ENCODE data around the gene EPHB1. TPM values are rescaled to one million over a fixed set of nuclear protein-coding genes. Genes with fewer than 3 reads are reported as not detected.

The EPHB1 gene
- total and polyA plus RNA-seq, 9 donors = 3.5 to 53.4 (median 34.4) TPM

DNA sequence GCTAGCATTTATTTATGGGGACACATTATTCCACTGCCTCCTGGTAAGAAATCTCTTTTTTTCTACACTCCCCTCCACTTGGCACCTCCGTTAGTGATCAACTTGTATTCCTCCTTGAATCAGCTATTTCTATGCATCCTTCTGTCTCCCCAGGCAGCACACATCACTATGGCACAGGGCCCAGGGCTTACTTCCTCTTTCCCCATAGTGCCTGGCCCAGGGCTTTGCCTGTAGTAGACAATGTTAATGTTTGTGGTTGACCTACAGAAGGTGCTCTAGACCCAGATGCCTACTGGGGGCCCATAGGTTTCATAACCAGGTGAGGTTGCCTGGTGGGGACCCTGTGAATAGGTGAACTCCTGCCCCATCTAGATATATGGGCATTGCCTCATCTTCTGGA lies 44.9 kb downstream of the EPHB1 start:
- Histone ChIP-seq H3K36me3 (ENCODE audit: control insufficient read depth, insufficient read depth, low read length) (no peaks in the 10 kb centered on the region), H3K27me3 (ENCODE audit: control insufficient read depth, insufficient read depth, low read length) (peaks cover 3% of the 10 kb centered on the region), H3K9me3 (replicated peaks; ENCODE audit: control insufficient read depth, low read depth, low read length) (no peaks in the 10 kb centered on the region), H3K4me1 (ENCODE audit: control insufficient read depth, insufficient read depth, low read length) (no peaks in the 10 kb centered on the region), H3K4me3 (ENCODE audit: low read length) (no peak overlapping the region), H3K27ac (ENCODE audit: low read length) (no peak overlapping the region)
- WGBS (ENCODE audit: insufficient coverage) = 80% methylated on average over 1 of the region's 1 CpG
- DNase-seq = no peak

GRCh38 chr3:134840459-134840858 lies 45.4 kb downstream of the EPHB1 start:
- no CpG with 5 or more reads among the region's 2 CpGs for WGBS (ENCODE audit: insufficient coverage)
- Histone ChIP-seq H3K27me3 (ENCODE audit: control insufficient read depth, insufficient read depth, low read length) (peaks cover 3% of the 10 kb centered on the region), H3K27ac (ENCODE audit: low read length) (no peak overlapping the region), H3K4me3 (ENCODE audit: low read length) (no peak overlapping the region), H3K36me3 (ENCODE audit: control insufficient read depth, insufficient read depth, low read length) (no peaks in the 10 kb centered on the region), H3K4me1 (ENCODE audit: control insufficient read depth, insufficient read depth, low read length) (no peaks in the 10 kb centered on the region), H3K9me3 (replicated peaks; ENCODE audit: control insufficient read depth, low read depth, low read length) (no peaks in the 10 kb centered on the region)
- DNase-seq = no peak

GRCh38 chr3:134846084-134846483 lies 51.0 kb downstream of the EPHB1 start:
- H3K9me3 ChIP-seq (replicated peaks; ENCODE audit: control insufficient read depth, low read depth, low read length) = no peaks in the 10 kb centered on the region
- H3K4me3 ChIP-seq (ENCODE audit: low read length) = no peak overlapping the region
- 69% methylated on average over 5 of the region's 9 CpGs for WGBS (ENCODE audit: insufficient coverage)
- DNase-seq = no peak
- peaks cover 15% of the 10 kb centered on the region for H3K4me1 ChIP-seq (ENCODE audit: control insufficient read depth, insufficient read depth, low read length)
- H3K27ac ChIP-seq (ENCODE audit: low read length) = no peak overlapping the region
- no peaks in the 10 kb centered on the region for H3K36me3 ChIP-seq (ENCODE audit: control insufficient read depth, insufficient read depth, low read length)
- peaks cover 7% of the 10 kb centered on the region for H3K27me3 ChIP-seq (ENCODE audit: control insufficient read depth, insufficient read depth, low read length)

DNA sequence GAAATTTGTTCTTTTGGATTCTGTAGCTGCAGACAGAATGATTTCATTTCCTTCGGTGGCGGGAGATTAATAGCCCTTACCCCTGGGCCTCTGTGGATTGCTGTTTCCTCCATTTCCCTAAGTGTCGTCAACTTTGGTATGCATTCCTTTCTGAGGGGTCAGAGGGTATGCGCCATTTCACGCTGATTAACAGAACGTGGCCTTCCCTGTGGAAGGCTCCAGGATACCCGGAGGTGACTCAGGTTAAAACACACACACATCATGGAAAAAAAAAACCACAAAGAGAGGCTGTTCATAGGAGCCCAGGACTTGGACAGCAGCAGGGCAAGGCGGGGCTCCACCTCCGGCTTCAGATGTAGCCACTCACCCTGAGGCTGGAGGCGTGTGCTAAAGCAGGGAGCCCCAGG lies 51.9 kb downstream of the EPHB1 start:
- 0% methylated on average over 3 of the region's 10 CpGs for WGBS (ENCODE audit: insufficient coverage)
- peak; percentile 60 for DNase-seq

GRCh38 chr3:134847349-134847748 lies 52.3 kb downstream of the EPHB1 start:
- no CpG with 5 or more reads among the region's 2 CpGs for WGBS (ENCODE audit: insufficient coverage)
- Histone ChIP-seq H3K27me3 (ENCODE audit: control insufficient read depth, insufficient read depth, low read length) (peaks cover 5% of the 10 kb centered on the region), H3K9me3 (replicated peaks; ENCODE audit: control insufficient read depth, low read depth, low read length) (no peaks in the 10 kb centered on the region), H3K36me3 (ENCODE audit: control insufficient read depth, insufficient read depth, low read length) (no peaks in the 10 kb centered on the region), H3K4me1 (ENCODE audit: control insufficient read depth, insufficient read depth, low read length) (peaks cover 19% of the 10 kb centered on the region), H3K4me3 (ENCODE audit: low read length) (no peak overlapping the region), H3K27ac (ENCODE audit: low read length) (no peak overlapping the region)
- no peak for DNase-seq

More for the DNA sequence above, 51.9 kb downstream of the EPHB1 start:
- Histone ChIP-seq H3K9me3 (replicated peaks; ENCODE audit: control insufficient read depth, low read depth, low read length) (no peaks in the 10 kb centered on the region), H3K4me3 (ENCODE audit: low read length) (no peak overlapping the region), H3K4me1 (ENCODE audit: control insufficient read depth, insufficient read depth, low read length) (peaks cover 19% of the 10 kb centered on the region), H3K36me3 (ENCODE audit: control insufficient read depth, insufficient read depth, low read length) (no peaks in the 10 kb centered on the region), H3K27me3 (ENCODE audit: control insufficient read depth, insufficient read depth, low read length) (peaks cover 5% of the 10 kb centered on the region), H3K27ac (ENCODE audit: low read length) (no peak overlapping the region)

DNA sequence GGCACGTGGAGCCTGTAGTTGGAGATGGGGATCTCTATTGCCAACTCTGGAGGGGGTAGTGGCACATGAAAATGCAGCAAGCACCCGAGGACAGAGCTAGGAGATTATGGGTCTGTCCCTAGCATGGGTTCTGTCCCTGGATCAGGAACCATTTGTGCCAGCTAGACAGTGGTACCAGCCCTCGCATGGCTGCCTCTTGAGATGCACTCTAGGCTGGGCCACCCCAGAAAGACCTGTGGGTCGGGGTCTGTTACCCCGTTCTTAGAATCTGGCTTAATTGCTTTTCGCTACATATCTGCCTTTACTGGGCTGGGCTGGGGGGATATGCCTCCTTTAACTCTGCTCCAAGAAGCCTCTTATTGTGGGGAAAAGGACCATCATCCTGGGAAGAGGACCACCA lies 54.5 kb downstream of the EPHB1 start:
- DNase-seq = no peak
- Histone ChIP-seq H3K27ac (ENCODE audit: low read length) (no peak overlapping the region), H3K9me3 (replicated peaks; ENCODE audit: control insufficient read depth, low read depth, low read length) (no peaks in the 10 kb centered on the region), H3K4me3 (ENCODE audit: low read length) (no peak overlapping the region), H3K27me3 (ENCODE audit: control insufficient read depth, insufficient read depth, low read length) (peaks cover 5% of the 10 kb centered on the region), H3K4me1 (ENCODE audit: control insufficient read depth, insufficient read depth, low read length) (peaks cover 21% of the 10 kb centered on the region), H3K36me3 (ENCODE audit: control insufficient read depth, insufficient read depth, low read length) (no peaks in the 10 kb centered on the region)
- WGBS (ENCODE audit: insufficient coverage) = 89% methylated on average over 4 of the region's 6 CpGs

- Histone ChIP-seq H3K4me3 (ENCODE audit: low read length) (no peak overlapping the region), H3K36me3 (ENCODE audit: control insufficient read depth, insufficient read depth, low read length) (no peaks in the 10 kb centered on the region), H3K4me1 (ENCODE audit: control insufficient read depth, insufficient read depth, low read length) (peaks cover 21% of the 10 kb centered on the region), H3K27me3 (ENCODE audit: control insufficient read depth, insufficient read depth, low read length) (peaks cover 4% of the 10 kb centered on the region), H3K27ac (ENCODE audit: low read length) (no peak overlapping the region), H3K9me3 (replicated peaks; ENCODE audit: control insufficient read depth, low read depth, low read length) (no peaks in the 10 kb centered on the region)
- WGBS (ENCODE audit: insufficient coverage) = 86% methylated on average over 2 of the region's 3 CpGs
- peak; percentile 19 for DNase-seq
Observed at GRCh38 chr3:134850761-134851160, 55.7 kb downstream of the EPHB1 start.

DNA sequence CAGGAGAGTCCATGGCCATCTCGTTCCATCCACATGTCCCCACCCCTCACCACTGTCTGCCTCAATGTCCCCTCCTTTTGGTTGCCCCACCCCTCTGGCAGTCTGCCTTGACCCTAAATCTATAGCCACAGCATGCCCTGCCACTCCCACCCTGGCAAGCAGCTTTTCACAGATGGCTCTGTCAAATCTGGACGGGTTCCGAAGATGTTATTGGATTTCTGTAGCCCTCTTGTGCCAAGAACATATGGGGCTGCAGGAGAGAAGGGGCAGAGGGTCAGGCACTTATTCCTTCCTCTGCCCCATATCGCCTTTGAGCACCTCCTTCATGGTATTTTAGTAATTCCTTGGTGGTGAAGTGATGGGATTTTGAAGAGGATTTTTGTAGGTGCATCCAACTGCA lies 57.1 kb downstream of the EPHB1 start:
- Histone ChIP-seq H3K4me1 (ENCODE audit: control insufficient read depth, insufficient read depth, low read length) (peaks cover 17% of the 10 kb centered on the region), H3K27ac (ENCODE audit: low read length) (no peak overlapping the region), H3K36me3 (ENCODE audit: control insufficient read depth, insufficient read depth, low read length) (no peaks in the 10 kb centered on the region), H3K9me3 (replicated peaks; ENCODE audit: control insufficient read depth, low read depth, low read length) (no peaks in the 10 kb centered on the region), H3K4me3 (ENCODE audit: low read length) (no peak overlapping the region), H3K27me3 (ENCODE audit: control insufficient read depth, insufficient read depth, low read length) (no peaks in the 10 kb centered on the region)
- DNase-seq = no peak
- WGBS (ENCODE audit: insufficient coverage) = 80% methylated on average over 1 of the region's 4 CpGs

DNA sequence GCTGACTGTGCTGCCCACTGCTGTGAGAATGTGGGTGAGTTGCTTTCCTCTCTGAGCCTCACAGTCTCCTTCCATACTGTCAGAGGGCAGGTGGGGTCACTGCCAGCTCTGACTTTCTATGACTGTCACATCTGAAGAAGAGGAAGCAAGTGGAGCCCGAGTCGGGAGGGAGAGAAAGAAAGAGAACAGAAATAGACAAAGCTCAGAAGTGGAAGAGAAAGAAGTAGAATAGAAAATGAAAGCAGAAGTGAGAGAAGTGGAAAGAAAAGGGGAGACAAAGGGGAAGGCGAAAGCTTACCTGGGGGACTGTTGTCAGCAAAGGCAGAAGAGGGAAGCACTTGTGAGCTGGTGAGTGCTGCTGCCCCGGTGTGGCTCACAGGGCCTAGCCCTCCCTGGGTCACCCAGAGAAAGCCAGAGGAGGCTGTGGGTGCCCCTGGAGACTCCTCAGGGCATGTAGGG lies 57.9 kb downstream of the EPHB1 start:
- Histone ChIP-seq H3K4me3 (ENCODE audit: low read length) (no peak overlapping the region), H3K9me3 (replicated peaks; ENCODE audit: control insufficient read depth, low read depth, low read length) (no peaks in the 10 kb centered on the region), H3K4me1 (ENCODE audit: control insufficient read depth, insufficient read depth, low read length) (peaks cover 17% of the 10 kb centered on the region), H3K27me3 (ENCODE audit: control insufficient read depth, insufficient read depth, low read length) (no peaks in the 10 kb centered on the region), H3K27ac (ENCODE audit: low read length) (no peak overlapping the region), H3K36me3 (ENCODE audit: control insufficient read depth, insufficient read depth, low read length) (no peaks in the 10 kb centered on the region)
- 86% methylated on average over 4 of the region's 4 CpGs for WGBS (ENCODE audit: insufficient coverage)
- peak; percentile 33 for DNase-seq

DNA sequence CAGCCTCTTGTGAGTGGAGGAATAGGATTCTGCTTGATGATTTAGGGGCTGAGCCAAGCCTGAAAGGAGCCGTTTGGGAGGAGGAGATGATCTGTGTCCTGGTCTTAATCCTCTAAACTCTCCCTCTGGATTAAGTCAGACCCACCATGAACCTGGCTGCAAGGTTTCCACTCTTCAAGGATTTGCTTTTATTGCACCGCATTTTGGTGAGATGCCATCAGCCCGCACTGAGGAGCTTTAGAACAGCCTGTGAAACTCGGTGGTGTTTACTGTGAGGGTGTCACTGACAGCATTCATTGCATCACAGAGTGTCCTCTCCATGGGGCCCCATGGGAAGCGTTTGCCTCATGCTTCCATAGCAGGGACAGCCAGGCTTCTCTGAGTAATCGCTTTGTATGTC lies 59.2 kb downstream of the EPHB1 start:
- Histone ChIP-seq H3K4me3 (ENCODE audit: low read length) (no peak overlapping the region), H3K9me3 (replicated peaks; ENCODE audit: control insufficient read depth, low read depth, low read length) (no peaks in the 10 kb centered on the region), H3K36me3 (ENCODE audit: control insufficient read depth, insufficient read depth, low read length) (no peaks in the 10 kb centered on the region), H3K27me3 (ENCODE audit: control insufficient read depth, insufficient read depth, low read length) (no peaks in the 10 kb centered on the region), H3K4me1 (ENCODE audit: control insufficient read depth, insufficient read depth, low read length) (peaks cover 17% of the 10 kb centered on the region), H3K27ac (ENCODE audit: low read length) (no peak overlapping the region)
- 15% methylated on average over 5 of the region's 6 CpGs for WGBS (ENCODE audit: insufficient coverage)
- DNase-seq = no peak

DNA sequence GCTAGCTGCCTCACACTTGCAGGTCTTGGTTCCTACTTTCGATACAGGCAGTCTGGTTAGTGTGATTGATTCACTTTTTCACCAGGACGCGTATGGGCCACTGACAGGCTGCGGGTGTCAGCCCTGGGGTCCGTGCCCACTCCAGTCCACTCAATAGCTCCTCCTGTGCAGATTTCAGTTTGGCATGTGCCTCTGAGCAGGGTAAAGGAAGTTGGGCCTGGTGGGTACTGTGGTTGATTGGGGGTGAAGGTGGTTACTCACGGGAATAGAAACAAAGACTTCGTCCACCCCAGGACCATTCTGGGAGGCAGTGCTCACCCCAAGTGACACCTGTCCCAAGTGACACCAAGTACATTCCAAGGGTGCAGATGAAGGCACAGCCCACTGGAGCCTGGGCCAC lies 62.3 kb downstream of the EPHB1 start:
- H3K4me1 ChIP-seq (ENCODE audit: control insufficient read depth, insufficient read depth, low read length) = peaks cover 2% of the 10 kb centered on the region
- WGBS (ENCODE audit: insufficient coverage) = 83% methylated on average over 1 of the region's 7 CpGs
- H3K9me3 ChIP-seq (replicated peaks; ENCODE audit: control insufficient read depth, low read depth, low read length) = no peaks in the 10 kb centered on the region
- H3K4me3 ChIP-seq (ENCODE audit: low read length) = no peak overlapping the region
- no peak for DNase-seq
- no peak overlapping the region for H3K27ac ChIP-seq (ENCODE audit: low read length)
- H3K36me3 ChIP-seq (ENCODE audit: control insufficient read depth, insufficient read depth, low read length) = no peaks in the 10 kb centered on the region
- H3K27me3 ChIP-seq (ENCODE audit: control insufficient read depth, insufficient read depth, low read length) = no peaks in the 10 kb centered on the region
